Thyroid gland (tissue), 4 donors: ENCODE results near the gene FLCN.

Experiments
- CTCF ChIP-seq, 6 experiments: fragments of 200-600 bp in 3 of 6; fragments of 450-650 bp in 3 of 6; sonication (generic) in 3 of 6; IDR thresholded peaks; one replicate each; pipeline ENCODE4 v1.5.1; 2016 to 2019; ENCODE audit warnings: antibody characterized with exemption in 6 of 6, mild to moderate bottlenecking in 2 of 6, inconsistent platforms in 1 of 6, moderate library complexity in 1 of 6
- POLR2A ChIP-seq, 2 donors: fragments of 450-650 bp; IDR thresholded peaks; one replicate each; pipeline ENCODE4 v1.6.1; 2017; ENCODE audit warnings: antibody characterized with exemption in 2 of 2, mild to moderate bottlenecking in 2 of 2, moderate library complexity in 1 of 2

- TF ChIP-seq CTCF (IDR thresholded peaks at IDR 0.05) = no peak
- no peak for TF ChIP-seq POLR2A (IDR thresholded peaks at IDR 0.05)
Measured at GRCh38 chr17:17232303-17232621, 4.7 kb downstream of the FLCN start.
